HEK293T (cell line): Measurements from ENCODE around the gene YKT6.
"Not testable (repeated sequence)": the region's sequence is repeated elsewhere in the genome, so short reads cannot be mapped to it uniquely, and the experiment has no call there.

Source experiments
- CTCF ChIA-PET: fragments of 350-600 bp; formaldehyde crosslinking; extraction: SDS; loops from one replicate; lab custom pipeline; 2021; ENCODE audit warnings: antibody characterized with exemption, inconsistent platforms; lab: Yijun Ruan, JAX
- POLR2A ChIA-PET: fragments of 350-600 bp; formaldehyde crosslinking; extraction: SDS; loops from one replicate; lab custom pipeline; 2020; ENCODE audit warnings: antibody characterized with exemption, inconsistent platforms; lab: Yijun Ruan, JAX
- DNase-seq: peaks from one replicate; pipeline ENCODE4 v3.0.0; 2012; ENCODE audit warnings: mixed read lengths; ENCODE audit errors: extremely low spot score
- ARNT ChIP-seq: fragments of 450-650 bp; IDR thresholded peaks from 2 replicates; pipeline ENCODE4 v1.6.1; 2017; ENCODE audit warnings: mild to moderate bottlenecking
- BHLHE40 ChIP-seq: fragments of 450-650 bp; IDR thresholded peaks from 2 replicates; pipeline ENCODE4 v1.6.1; 2016; ENCODE audit warnings: mild to moderate bottlenecking, moderate library complexity, borderline replicate concordance
- CTBP1 ChIP-seq: fragments of 450-650 bp; IDR thresholded peaks from 2 replicates; pipeline ENCODE4 v1.6.1; 2016; ENCODE audit warnings: borderline replicate concordance
- ELF4 ChIP-seq: fragments of 450-650 bp; IDR thresholded peaks from 2 replicates; pipeline ENCODE4 v1.6.1; 2017; ENCODE audit warnings: antibody characterized with exemption
- FOXA1 ChIP-seq: fragments of 450-650 bp; IDR thresholded peaks from 2 replicates; pipeline ENCODE4 v1.6.1; 2016; ENCODE audit warnings: mild to moderate bottlenecking
- FOXK2 ChIP-seq: fragments of 450-650 bp; IDR thresholded peaks from 2 replicates; pipeline ENCODE4 v1.6.1; 2016; ENCODE audit warnings: mild to moderate bottlenecking
- FOXM1 ChIP-seq: fragments of 450-650 bp; IDR thresholded peaks from 2 replicates; pipeline ENCODE4 v1.6.1; 2017; ENCODE audit warnings: mild to moderate bottlenecking, borderline replicate concordance
- HDGF ChIP-seq: fragments of 450-650 bp; IDR thresholded peaks from 2 replicates; pipeline ENCODE4 v1.6.1; 2017; ENCODE audit warnings: antibody characterized with exemption, borderline replicate concordance
- L3MBTL2 ChIP-seq: fragments of 450-650 bp; conservative IDR thresholded peaks from 2 replicates; pipeline ENCODE4 v1.6.1; 2016; ENCODE audit warnings: mild to moderate bottlenecking
- LEF1 ChIP-seq: fragments of 450-650 bp; IDR thresholded peaks from 2 replicates; pipeline ENCODE4 v1.6.1; 2017; ENCODE audit warnings: mild to moderate bottlenecking, borderline replicate concordance
- NFRKB ChIP-seq: fragments of 450-650 bp; IDR thresholded peaks from 2 replicates; pipeline ENCODE4 v1.6.1; 2016; ENCODE audit warnings: mild to moderate bottlenecking, moderate library complexity
- PKNOX1 ChIP-seq: fragments of 450-650 bp; IDR thresholded peaks from 2 replicates; pipeline ENCODE4 v1.6.1; 2016
- SP1 ChIP-seq: fragments of 450-650 bp; IDR thresholded peaks from 2 replicates; pipeline ENCODE4 v1.6.1; 2017
- SUZ12 ChIP-seq: fragments of 450-650 bp; IDR thresholded peaks from 2 replicates; pipeline ENCODE4 v1.6.1; 2016; ENCODE audit warnings: mild to moderate bottlenecking
- TARDBP ChIP-seq: fragments of 450-650 bp; IDR thresholded peaks from 2 replicates; pipeline ENCODE4 v1.6.1; 2016
- ZNF384 ChIP-seq: fragments of 450-650 bp; IDR thresholded peaks from 2 replicates; pipeline ENCODE4 v1.6.1; 2016

Gene YKT6

GRCh38 chr7:44193011-44193802 lies 7.6 kb upstream of the YKT6 start:
- CTCF ChIA-PET, result no interaction called here
- TF ChIP-seq ZNF384 (no peak), SUZ12 (no peak), SP1 (no peak), HDGF (no peak), FOXA1 (no peak), LEF1 (no peak), ELF4 (no peak), TARDBP (no peak), PKNOX1 (no peak), FOXK2 (no peak), NFRKB (no peak), CTBP1 (no peak), ARNT (no peak), FOXM1 (no peak), L3MBTL2 (no peak)
- no peak for DNase-seq
- POLR2A ChIA-PET, result no interaction called here

GRCh38 chr7:44194069-44194468 lies 6.7 kb upstream of the YKT6 start:
- DNase-seq, result no peak
- ChIA-PET CTCF (no interaction called here), POLR2A (interaction anchor here (1.2 to 1.4 kb wide), 2 partner anchors 24 to 71 kb away, joined by 3 to 4 read pairs; partner anchors contain the start of gene POLD2)
- TF ChIP-seq SP1 (no peak), FOXM1 (no peak), L3MBTL2 (no peak), FOXK2 (no peak), SUZ12 (no peak), ZNF384 (no peak), NFRKB (no peak)

GRCh38 chr7:44194562-44195145 lies 6.1 kb upstream of the YKT6 start:
- TF ChIP-seq ARNT, result no peak
- no peak for TF ChIP-seq HDGF
- no peak for TF ChIP-seq L3MBTL2
- no peak for TF ChIP-seq FOXA1
- TF ChIP-seq TARDBP, result no peak
- no peak for TF ChIP-seq ELF4
- TF ChIP-seq ZNF384, result no peak
- TF ChIP-seq NFRKB, result no peak
- no peak for TF ChIP-seq CTBP1
- TF ChIP-seq FOXK2, result no peak
- no peak for TF ChIP-seq FOXM1
- no peak for TF ChIP-seq SP1
- TF ChIP-seq BHLHE40, result no peak
- ChIA-PET POLR2A (interaction anchor here (1.2 to 1.4 kb wide), 2 partner anchors 24 to 72 kb away, joined by 3 to 4 read pairs; partner anchors contain the start of gene POLD2), CTCF (no interaction called here)
- no peak for DNase-seq

- POLR2A ChIA-PET, result no interaction called here
- CTCF ChIA-PET, result interaction anchor here (0.7 to 1.0 kb wide), 2 partner anchors 73 to 121 kb away, joined by 3 read pairs; partner anchors contain the start of gene POLD2
- DNase-seq, result no peak
- TF ChIP-seq FOXK2 (no peak), PKNOX1 (no peak), SUZ12 (no peak), CTBP1 (no peak), NFRKB (no peak), ARNT (no peak), L3MBTL2 (no peak), HDGF (no peak)
These were observed 4.9 kb upstream of the YKT6 start for GRCh38 chr7:44195889-44196288.

GRCh38 chr7:44196450-44196872 lies 4.3 kb upstream of the YKT6 start:
- POLR2A ChIA-PET, result no interaction called here
- no peak for TF ChIP-seq TARDBP
- TF ChIP-seq NFRKB, result no peak
- no peak for TF ChIP-seq PKNOX1
- no peak for TF ChIP-seq SUZ12
- no peak for TF ChIP-seq BHLHE40
- no peak for TF ChIP-seq FOXM1
- TF ChIP-seq L3MBTL2, result no peak
- TF ChIP-seq LEF1, result no peak
- no peak for TF ChIP-seq CTBP1
- TF ChIP-seq ARNT, result no peak
- CTCF ChIA-PET, result interaction anchor here (0.6 to 1.6 kb wide), 5 partner anchors 9 to 558 kb away, joined by 3 to 4 read pairs (median 3); partner anchors contain the start of gene POLD2
- peak; percentile 65 for DNase-seq

- CTCF ChIA-PET, result interaction anchor here (1.6 kb wide), 1 partner anchor 10 kb away, joined by 4 read pairs; no protein-coding TSS in a partner anchor
- no peak for DNase-seq
- no peak for TF ChIP-seq TARDBP
- TF ChIP-seq CTBP1, result no peak
- TF ChIP-seq NFRKB, result no peak
- no peak for TF ChIP-seq ARNT
- TF ChIP-seq SUZ12, result no peak
- no peak for TF ChIP-seq SP1
- no peak for TF ChIP-seq HDGF
- no peak for TF ChIP-seq L3MBTL2
- no peak for TF ChIP-seq LEF1
- no peak for TF ChIP-seq FOXM1
- no peak for TF ChIP-seq BHLHE40
- no peak for TF ChIP-seq ELF4
- no peak for TF ChIP-seq FOXA1
- POLR2A ChIA-PET, result no interaction called here
These were observed 3.3 kb upstream of the YKT6 start for GRCh38 chr7:44197474-44197873.

- DNase-seq, CTCF ChIA-PET: not testable (repeated sequence)
- POLR2A ChIA-PET, result interaction anchor here (0.9 to 1.4 kb wide), 4 partner anchors 26 to 128 kb away, joined by 3 read pairs; partner anchors contain the start of gene POLD2
These were observed 615 bp upstream of the YKT6 start for GRCh38 chr7:44200163-44200562.
